GDM1 (cell line): ENCODE data around the gene EXOC4.

ENCODE experiments used
- DNase-seq: peaks from one replicate; lab custom pipeline; 2025; lab: John Stamatoyannopoulos, UW

EXOC4 gene

DNA sequence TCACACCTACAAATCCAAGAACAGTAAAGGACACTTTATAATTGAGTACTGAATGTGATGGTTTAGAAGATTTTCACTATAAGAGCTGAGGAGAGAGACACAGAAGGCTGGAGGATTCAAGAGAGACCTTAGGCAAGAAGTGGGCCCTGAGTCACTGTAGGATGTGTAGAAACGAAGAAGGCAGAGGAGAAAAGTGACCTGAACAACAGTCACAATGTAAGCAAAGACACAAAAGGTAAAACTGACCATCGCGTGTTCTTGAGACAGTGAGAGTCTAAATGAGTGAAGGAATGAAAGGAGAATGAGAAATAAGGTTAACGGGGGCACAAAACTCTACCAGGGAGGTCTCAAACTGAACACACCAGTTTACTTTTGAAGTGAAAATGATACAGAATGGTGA is 576.0 kb downstream of the EXOC4 start:
- DNase-seq = no peak

DNA sequence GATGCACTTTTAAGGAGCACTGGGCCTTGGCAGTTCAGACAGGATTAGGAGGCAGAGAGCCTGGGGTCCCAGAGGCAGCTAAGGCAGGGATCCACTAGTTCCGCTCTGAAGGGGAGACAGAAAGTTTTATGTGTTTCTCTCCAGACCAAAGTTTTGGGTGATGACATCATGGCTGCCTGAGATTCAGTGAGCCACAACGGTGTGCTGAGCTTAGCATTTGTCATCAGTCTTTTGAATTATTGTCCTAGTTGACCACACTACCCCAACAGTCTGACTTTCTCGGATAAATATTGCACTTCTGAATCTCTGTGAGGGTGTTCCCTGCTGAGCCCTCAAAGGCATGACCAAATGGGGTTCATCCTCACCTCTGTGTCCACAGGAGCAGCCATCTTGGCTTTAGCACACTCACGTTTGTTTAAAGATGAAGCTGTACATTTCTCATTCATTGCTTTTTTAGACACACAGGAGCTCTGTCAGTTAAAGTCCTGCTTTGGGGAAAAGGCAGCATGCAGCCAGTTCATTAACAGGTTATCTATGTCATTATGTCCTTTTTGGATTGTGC is 576.5 kb downstream of the EXOC4 start:
- DNase-seq = no peak

DNA sequence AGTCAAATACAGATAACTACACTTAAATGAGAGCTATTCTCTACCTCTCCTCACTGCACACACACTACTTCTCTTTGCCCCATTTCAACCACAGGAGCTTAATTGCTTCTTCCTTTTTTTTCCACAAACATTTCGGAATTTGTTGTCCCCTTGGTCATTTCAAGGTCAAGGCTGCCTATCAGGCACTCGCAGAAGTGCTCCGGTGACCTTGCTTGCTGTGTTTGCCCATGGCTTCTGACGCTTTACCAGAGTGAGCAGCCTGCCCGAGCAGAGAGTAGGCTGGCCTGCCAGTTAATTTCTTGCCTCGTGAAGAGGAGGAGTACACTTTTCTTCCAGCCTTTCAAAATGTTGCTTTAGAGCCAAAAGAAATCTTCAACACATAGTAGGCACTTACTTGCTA is 577.2 kb downstream of the EXOC4 start:
- no peak for DNase-seq

DNA sequence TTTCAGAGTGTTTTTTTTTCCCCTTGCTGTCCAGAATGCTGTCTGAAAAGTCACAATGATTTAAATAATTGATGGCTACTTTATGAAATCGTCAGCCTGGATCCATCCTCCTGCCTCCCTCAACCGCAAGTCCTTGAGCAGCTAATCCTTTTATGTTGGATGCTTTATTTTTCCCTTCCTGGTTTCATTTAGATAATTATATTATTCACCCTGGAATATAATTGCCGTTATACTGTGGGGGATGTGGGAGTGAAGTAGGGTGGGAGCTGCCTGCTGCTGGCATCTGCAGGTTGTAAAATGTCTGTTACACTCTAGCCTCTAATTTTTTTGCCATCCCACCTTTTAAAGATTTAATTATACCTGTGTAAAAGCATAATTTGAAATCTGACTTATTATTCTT is 583.8 kb downstream of the EXOC4 start:
- DNase-seq = no peak

DNA sequence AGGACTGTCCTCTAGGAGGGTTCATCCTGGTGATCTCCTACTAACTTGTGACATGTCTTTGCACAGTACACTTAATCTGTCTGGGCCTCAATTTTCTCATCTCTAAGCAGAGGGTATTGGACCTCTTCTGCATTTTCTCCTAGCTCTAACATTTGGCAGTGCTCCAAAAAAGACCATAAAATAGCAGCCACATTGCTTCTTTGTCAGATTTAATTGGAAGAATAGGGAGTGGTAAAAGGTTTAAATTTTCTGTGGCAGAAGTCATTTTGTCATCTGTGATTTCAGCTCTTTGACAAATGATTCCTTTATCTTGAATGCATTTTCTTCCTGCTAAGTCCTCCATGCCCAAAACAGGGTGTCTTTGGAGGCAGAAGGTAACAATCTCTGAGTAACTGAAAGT is 584.3 kb downstream of the EXOC4 start:
- no peak for DNase-seq

DNA sequence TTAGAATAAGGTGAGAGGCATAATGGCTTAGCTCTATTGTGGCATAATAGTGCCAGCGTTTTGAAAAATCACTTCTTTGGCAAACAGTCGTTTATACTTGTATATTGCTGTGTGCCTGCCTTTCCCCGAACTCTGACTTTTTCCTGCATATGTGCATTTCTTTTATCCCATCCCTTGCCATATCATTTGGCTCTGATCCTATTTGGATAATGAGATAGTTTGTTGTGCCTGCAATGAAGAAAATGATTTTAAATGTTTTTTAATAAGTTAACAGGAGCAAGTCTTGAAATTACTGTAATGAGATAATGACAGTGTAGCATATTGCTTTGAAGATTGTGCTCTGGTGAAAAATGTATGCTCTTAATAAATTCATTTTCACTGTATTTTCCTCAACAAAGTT is 586.2 kb downstream of the EXOC4 start:
- DNase-seq = no peak

DNA sequence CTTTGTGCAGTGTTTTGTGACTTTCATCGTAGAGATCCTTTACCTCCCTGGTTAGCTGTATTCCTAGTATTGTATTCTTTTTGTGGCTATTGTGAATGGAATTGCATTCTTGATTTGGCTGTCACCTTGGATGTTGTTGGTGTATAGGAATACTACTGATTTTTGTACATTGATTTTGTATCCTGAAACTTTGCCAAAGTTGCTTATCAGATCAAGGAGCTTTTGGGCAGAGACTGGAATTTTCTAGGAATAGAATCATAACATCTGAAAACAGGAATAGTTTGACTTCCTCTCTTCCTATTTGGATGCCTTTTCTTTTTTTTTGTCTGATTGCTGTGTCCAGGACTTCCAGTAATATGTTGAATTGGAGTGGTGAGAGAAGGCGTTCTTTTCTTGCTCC is 590.5 kb downstream of the EXOC4 start:
- no peak for DNase-seq

DNA sequence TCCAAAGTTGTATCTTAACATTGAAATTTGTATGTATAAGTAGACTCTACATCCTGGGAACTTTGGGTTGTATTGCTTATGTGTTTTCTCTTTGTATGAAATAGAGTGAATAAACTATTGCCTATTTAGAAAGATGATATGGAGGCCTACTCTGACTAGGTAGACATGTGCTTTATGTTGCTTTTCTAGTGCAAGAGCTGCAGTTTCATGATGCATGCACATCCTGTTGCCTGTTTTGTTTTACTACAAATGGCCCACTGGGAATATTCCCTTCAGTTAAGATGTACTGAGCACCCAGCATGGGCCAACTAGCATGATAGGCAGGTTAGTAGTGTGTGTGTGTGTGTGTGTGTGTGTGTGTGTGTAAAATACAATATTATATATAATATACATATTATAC is 592.1 kb downstream of the EXOC4 start:
- DNase-seq = no peak

DNA sequence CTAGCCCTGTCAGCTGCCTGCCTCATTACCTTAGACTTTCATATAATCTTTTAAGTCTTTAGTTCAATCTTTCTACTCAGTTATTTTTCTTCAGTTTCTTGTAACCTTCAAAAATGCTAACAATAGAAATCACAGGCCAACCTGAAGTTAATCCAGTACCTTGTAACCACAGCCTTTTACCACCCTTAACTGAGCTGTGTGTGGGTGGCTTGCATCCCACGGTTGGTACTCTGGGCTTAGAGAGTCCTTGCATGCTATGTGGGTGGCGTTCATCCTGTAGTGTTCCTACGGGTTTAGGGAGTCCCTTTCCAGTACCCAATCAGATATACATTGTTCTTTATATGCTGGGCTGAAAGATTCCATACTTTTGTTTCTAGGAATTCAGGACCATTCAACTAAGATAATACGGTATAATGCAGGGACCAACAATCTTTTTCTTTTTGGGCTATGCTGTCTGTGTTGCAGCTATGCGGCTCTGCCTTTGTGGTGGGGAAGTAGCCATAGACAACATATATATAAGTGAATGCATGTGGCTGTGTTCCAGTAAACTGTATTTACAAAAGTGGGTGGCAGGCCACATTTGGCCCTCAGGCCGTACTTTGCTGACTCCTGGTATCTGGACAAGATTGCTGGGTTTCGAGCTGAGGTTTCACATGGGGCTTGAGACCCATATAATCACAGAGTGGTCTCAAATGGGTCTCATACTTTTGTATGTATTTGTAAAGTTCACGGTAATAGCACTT is 593.5 kb downstream of the EXOC4 start:
- DNase-seq = no peak

DNA sequence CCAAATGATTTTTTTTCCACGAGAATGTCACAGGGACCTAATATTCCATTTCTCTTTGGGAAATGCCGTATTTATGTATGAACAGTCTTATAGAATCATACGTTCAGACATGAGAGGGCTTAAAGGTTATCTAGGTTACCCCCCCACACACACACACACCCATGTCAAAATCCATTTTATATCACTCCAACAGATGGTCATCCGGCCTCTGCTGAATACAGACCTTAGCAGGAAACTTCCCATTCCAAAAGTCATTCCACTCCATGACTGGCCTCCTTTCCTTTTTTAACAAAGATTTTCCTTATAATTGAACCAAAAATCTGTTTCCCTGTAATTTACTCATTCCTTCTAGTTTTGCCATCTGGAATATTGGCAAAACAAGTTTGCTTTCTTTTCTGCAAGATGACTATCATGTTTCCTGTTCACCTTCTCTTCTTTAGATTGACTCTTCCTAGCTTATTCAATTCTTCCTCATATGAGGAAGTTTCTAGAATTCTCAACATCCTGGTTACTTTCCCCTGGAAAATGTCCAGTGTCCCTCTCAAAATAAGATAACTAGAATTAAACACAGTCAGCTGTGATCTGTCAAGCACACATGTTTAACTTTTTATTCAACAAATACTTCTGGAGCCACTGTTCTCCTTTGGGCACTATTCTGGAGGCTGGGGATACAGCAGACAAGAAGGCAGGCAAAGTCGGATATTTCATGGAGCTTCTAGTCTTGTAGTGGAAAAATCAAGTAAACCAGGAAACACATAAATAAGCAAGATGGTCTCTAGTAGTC is 597.8 kb downstream of the EXOC4 start:
- DNase-seq = no peak

DNA sequence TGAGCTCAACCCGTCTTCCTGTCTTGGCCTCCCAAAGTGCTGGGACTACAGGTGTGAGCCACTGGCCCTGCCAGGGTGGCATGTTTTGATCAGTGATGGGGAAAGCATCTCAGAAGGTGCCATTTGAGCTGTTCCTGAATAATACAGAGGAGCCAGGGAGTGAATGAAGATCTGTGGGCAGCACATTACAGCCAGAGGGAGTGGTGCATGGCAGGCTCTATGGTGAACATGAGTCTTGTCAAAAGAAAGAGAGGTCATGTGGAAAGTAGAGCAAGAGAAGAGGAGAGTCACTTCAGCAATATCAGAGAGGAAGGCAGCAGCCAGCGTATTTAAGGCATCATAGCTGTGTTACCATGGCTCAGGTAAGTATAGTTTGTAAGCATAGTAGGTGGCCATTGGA is 598.5 kb downstream of the EXOC4 start:
- DNase-seq = no peak

DNA sequence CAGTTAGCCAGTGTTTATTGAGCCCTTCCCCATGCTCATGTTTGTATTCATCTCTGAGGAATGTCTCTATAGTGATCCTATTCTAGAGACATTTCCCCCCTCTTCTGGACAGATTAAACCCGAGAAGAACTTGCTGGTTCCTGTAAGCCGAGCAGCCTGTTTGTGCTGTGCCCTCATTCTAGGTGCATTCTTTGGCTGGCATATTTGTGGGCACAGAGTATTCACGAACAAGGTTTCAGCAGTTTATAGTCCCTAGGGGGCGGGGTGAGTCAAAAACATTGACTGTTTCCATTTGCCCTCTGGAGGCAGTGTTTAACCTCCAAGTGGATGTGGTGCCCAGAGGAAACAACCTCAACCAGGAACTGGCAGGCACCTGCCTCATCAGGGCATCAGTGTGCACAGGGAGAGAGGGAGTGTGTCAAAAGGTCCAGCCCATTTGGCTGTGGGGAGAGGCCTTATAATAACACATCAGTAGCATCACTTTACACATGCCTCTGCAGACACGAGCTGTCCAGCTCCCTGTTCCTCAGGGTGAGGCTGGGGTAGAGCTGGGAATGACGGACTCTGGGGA is 600.9 kb downstream of the EXOC4 start:
- no peak for DNase-seq

DNA sequence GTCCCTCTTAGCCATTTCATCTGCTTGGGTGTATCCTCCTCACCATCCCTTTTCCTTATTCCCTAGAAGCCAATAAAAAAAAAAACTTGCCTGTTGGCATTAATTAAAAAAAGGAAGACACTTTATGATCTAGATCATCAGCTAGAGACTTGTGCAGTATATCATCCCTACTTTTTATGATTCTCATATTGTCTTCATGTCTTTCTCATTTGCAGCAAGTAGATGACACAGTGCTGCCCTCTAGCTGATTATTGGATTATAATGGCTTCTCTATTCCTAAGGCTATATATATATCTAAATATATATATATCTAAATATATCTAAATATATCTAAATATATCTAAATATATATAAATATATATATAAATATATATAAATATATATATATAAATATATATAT is 601.9 kb downstream of the EXOC4 start:
- DNase-seq = no peak

DNA sequence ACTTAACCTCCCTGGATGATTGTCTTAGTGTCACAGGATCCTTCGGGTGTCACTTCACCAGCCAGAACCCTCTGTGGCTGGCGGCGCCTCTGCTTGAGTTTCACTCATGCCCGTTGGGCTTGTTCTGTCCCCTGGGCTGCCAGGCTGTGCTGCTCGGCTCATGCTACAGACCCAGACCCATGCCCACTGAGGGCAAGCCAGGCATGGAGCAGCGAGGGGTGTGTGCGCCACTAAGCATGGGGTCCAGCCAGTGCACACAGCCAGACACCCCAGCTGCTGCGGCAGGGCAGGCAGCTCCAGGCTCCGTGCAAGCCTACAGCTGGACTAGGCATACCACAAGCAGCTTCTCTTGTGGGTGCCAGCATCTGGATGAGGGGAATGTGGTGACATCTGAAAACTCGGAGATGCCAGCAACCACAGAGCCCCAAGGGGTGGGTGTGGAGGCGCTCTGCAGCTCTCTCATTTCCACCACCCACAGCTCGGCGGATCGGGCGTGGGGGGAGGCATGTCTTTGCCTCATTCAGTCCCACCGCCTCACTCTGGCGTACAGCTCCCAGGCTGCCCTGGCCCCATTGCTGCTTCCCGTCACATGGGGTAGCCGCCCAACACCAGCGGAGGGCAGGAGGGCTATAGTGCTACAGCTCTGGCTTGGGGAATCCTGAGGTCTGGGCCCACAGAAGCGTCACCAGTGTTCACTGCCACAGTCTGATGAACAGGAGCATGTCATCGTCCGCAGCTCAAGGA is 604.7 kb downstream of the EXOC4 start:
- no peak for DNase-seq

DNA sequence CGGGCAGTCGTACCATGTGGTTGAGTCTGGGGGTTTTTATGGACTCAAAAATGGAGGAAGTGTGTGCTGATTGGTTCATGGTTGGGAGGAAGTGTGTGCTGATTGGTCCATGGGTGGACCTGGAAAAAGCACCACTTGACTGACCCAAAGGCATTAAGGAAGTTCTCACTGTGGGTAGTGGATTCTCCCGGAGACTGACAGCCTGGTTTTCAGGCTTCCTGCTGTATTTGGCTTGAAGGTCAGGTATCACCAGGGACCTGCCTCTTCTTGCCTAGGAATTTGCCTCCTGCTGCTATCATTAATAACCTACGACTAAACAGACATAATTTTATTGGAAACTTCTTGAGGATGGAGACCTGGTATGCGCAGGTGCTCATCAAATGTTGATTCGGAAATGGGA is 605.4 kb downstream of the EXOC4 start:
- DNase-seq = no peak

DNA sequence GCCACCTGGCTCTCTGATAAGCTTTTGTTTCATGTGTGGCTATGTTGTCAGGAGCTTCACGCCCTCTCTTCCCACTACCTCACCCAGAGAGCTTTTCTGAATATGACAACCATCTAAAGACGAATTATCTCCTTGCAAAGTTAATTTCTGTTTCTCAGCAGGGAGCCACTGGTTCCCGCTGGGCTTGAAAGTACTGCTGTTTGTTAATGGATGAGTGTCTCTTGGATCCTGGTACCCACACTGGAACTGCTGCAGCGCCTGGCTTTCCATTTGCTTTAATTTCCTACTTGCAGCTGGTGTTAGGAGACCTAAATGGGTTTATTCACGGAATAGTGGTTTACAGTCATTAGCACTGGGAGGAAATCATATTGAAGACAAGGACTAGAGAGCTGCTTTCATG is 606.4 kb downstream of the EXOC4 start:
- no peak for DNase-seq

DNA sequence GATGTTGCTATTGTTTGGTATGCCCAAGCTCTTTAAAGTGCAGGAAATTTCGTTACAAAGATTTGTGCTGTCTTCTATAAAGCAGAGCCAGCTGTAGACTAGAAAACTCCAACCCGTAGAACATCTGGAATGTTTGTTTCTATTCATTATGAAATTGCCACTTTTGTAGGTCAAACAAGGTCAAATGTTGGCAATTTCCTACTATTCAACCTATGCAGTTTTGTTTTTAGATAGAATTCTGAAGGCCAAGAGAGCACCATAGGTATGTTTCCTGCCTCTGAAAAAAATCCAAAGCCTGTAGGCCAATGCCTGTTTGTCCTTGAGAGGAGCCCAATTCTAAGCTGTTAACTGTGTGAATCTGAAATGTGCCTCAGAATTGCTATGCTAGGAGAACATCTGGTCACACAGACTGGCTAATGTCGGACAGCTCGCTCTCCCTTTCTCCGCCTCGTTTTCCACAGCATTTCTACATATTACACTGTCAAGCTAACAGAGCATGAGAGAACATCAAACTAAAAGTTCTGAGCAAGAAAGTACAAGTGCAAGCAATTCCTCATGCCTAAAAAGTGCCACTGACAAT is 607.1 kb downstream of the EXOC4 start:
- DNase-seq = no peak

DNA sequence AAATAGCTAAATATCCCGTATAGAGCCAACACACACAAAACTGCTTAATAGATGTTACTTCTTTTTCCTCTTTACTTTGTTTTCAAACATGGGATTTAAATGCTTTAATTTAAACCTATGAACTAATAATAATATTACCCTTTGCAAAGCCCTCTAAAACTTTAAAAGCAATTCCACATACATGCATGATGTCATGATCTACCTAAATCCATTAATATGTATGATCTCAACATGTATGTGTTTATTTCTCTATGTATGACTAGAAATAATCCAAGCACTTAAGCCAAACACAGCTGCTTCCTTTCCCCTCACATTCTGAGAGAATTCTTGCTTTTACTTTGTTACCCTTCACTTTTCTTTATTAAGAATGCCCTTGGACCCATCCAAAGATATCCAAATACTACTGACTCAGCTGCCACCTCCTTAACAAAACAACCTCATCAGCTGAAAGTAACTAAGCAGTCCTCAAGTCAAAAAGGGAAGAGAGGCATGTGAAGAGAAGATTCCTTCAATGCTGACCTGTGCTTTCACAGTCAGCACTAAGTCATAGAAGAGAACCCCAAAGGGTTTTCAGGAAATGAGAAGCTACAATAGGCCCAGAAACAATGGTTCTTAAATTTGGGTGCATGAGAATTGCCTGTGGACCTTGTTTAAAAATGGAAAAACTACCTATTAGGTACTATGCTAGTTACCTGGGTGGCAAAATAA is 607.9 kb downstream of the EXOC4 start:
- DNase-seq = no peak

DNA sequence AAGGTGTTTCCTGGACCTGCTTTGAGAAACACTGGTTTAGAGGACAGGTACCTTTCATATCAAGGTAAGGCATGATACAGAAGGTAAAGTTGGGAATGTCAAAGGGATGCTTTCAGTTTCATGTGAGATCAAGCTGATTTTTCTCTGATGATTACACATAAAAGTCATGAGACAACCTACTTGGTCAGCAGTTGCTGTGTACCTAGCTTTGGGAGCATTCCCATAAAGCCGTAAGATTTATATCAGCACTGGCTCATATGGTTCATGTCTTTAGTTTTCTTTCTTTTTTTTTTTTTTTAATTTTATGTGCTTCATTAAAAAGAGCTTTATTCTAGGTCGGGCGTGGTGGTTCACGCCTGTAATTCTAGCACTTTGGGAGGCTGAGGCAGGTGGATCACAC is 609.0 kb downstream of the EXOC4 start:
- no peak for DNase-seq

DNA sequence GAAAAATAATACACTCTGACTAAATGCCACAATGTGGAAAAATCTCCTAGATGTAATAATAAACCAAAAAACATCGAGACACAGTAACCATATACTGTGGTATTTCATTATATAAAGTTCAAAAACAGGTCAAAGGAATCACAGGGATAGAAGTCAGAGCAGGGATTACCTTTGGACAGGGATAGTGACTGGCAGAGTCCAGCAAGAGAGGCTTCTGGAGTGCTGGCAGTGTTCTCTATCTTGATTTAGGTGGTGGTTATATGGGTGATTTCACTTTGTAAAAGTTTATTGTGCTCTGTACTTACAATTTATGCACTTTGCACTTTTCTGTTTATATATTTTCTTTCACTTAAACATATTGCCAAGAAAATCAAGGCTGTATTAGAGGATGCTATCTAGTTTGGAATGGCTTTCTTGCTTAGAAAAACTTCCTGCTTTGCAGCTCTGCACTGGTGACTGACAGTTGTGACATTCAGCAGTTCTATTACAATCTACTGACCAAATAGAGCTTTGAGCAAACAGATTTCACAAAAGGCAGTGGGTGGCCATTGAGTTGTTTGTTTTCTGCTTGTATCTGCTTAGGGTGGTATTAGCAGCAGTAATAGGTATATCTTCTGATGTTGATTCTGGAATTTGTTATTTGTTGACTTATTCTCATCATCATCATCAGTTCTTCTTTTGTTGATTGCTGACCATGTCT is 610.6 kb downstream of the EXOC4 start:
- DNase-seq = no peak

DNA sequence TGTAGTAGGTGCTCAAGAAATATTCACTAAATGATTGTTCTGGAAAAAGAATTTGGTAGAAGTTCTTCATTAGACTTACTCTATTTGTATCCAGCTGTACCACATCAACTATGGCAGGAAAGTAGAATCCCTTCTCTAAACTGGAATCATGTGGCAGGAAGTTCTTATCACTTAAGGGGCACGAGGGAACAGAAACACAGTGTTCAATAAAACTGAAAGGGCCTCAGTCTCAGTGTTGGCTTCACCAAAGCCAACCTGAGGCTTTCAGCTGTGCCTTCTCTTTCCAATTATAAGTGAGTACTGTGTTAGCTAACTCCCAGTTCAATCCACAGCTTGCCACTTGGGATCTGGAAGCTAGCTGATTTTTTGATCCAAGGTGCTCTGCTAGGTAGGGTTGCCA is 616.7 kb downstream of the EXOC4 start:
- no peak for DNase-seq
